ENCODE results near the gene ARHGAP22. TPM values are rescaled to one million over a fixed set of nuclear protein-coding genes. Genes with fewer than 3 reads are reported as not detected.

ARHGAP22 gene
- total RNA-seq, 6 donors from 2014 or later, result 1.4 to 25.1 (median 7.1) TPM

GRCh38 chr10:48594803-48595538 is 9.9 kb downstream of the ARHGAP22 start:
- H3K27me3 ChIP-seq, result no peaks in the 10 kb centered on the region
- no peak for DNase-seq

GRCh38 chr10:48594371-48594770 is 10.5 kb downstream of the ARHGAP22 start:
- TF ChIP-seq EP300 (IDR thresholded peaks at IDR 0.05), result no peak
- no peak for TF ChIP-seq CTCF (IDR thresholded peaks at IDR 0.05)
- TF ChIP-seq POLR2AphosphoS5 (IDR thresholded peaks at IDR 0.05), result no peak
- no peak for TF ChIP-seq POLR2A (IDR thresholded peaks at IDR 0.05)
- H3K4me1 ChIP-seq, result no peaks in the 10 kb centered on the region
- no peak overlapping the region for H3K27ac ChIP-seq
- WGBS, 2 donors, result 87 to 89% methylated on average over 2 to 4 of the region's 4 CpGs
- no peaks in the 10 kb centered on the region for H3K36me3 ChIP-seq
- H3K27me3 ChIP-seq, result no peaks in the 10 kb centered on the region
- H3K4me3 ChIP-seq, result no peak overlapping the region
- DNase-seq (no peak), ATAC-seq (ENCODE audit: low FRiP score in 2 of 2) (no peak)
- H3K9me3 ChIP-seq, result no peaks in the 10 kb centered on the region

More at GRCh38 chr10:48594803-48595538, 9.9 kb downstream of the ARHGAP22 start:
- 60 to 75% methylated on average over 7 of the region's 7 CpGs for WGBS, 2 donors
- TF ChIP-seq POLR2A (IDR thresholded peaks at IDR 0.05) (no peak), CTCF (IDR thresholded peaks at IDR 0.05) (no peak), POLR2AphosphoS5 (IDR thresholded peaks at IDR 0.05) (no peak), EP300 (IDR thresholded peaks at IDR 0.05) (no peak)
- Histone ChIP-seq H3K36me3 (no peaks in the 10 kb centered on the region), H3K4me3 (no peak overlapping the region), H3K4me1 (no peaks in the 10 kb centered on the region), H3K27ac (no peak overlapping the region), H3K9me3 (no peaks in the 10 kb centered on the region)
- ATAC-seq (ENCODE audit: low FRiP score in 2 of 2), result no peak

- Histone ChIP-seq H3K4me1 (no peaks in the 10 kb centered on the region), H3K27ac (no peak overlapping the region), H3K9me3 (no peaks in the 10 kb centered on the region), H3K27me3 (no peaks in the 10 kb centered on the region), H3K4me3 (no peak overlapping the region), H3K36me3 (no peaks in the 10 kb centered on the region)
- ATAC-seq (ENCODE audit: low FRiP score in 2 of 2), result no peak
- WGBS, 2 donors, result 93 to 94% methylated on average over 6 of the region's 6 CpGs
- TF ChIP-seq CTCF (IDR thresholded peaks at IDR 0.05) (no peak), POLR2AphosphoS5 (IDR thresholded peaks at IDR 0.05) (no peak), EP300 (IDR thresholded peaks at IDR 0.05) (no peak), POLR2A (IDR thresholded peaks at IDR 0.05) (no peak)
- no peak for DNase-seq
Observed at GRCh38 chr10:48592346-48592745, 12.5 kb downstream of the ARHGAP22 start.

GRCh38 chr10:48590945-48591344 is 13.9 kb downstream of the ARHGAP22 start:
- H3K9me3 ChIP-seq, result no peaks in the 10 kb centered on the region
- no peak for DNase-seq
- no peak overlapping the region for H3K4me3 ChIP-seq
- 72 to 81% methylated on average over 10 of the region's 10 CpGs for WGBS, 2 donors
- ATAC-seq (ENCODE audit: low FRiP score in 2 of 2), result no peak
- no peaks in the 10 kb centered on the region for H3K27me3 ChIP-seq
- H3K4me1 ChIP-seq, result no peaks in the 10 kb centered on the region
- no peak for TF ChIP-seq CTCF (IDR thresholded peaks at IDR 0.05)
- no peak for TF ChIP-seq POLR2A (IDR thresholded peaks at IDR 0.05)
- no peak for TF ChIP-seq EP300 (IDR thresholded peaks at IDR 0.05)
- no peak for TF ChIP-seq POLR2AphosphoS5 (IDR thresholded peaks at IDR 0.05)
- no peaks in the 10 kb centered on the region for H3K36me3 ChIP-seq
- H3K27ac ChIP-seq, result no peak overlapping the region

GRCh38 chr10:48589266-48589665 is 15.6 kb downstream of the ARHGAP22 start:
- no peak overlapping the region for H3K4me3 ChIP-seq
- no peak for TF ChIP-seq POLR2A (IDR thresholded peaks at IDR 0.05)
- no peak for TF ChIP-seq POLR2AphosphoS5 (IDR thresholded peaks at IDR 0.05)
- DNase-seq (no peak), ATAC-seq (ENCODE audit: low FRiP score in 2 of 2) (peak in 1 of 2 donors; percentile 59)
- 69 to 79% methylated on average over 5 of the region's 5 CpGs for WGBS, 2 donors
- H3K27me3 ChIP-seq, result no peaks in the 10 kb centered on the region
- H3K27ac ChIP-seq, result no peak overlapping the region
- H3K9me3 ChIP-seq, result no peaks in the 10 kb centered on the region
- no peaks in the 10 kb centered on the region for H3K36me3 ChIP-seq
- H3K4me1 ChIP-seq, result no peaks in the 10 kb centered on the region

Data from upper lobe of left lung (tissue), 6 donors.